Measurements from ENCODE around the gene GNG2. TPM values are rescaled to one million over a fixed set of nuclear protein-coding genes. Genes with fewer than 3 reads are reported as not detected.

The GNG2 gene
- total RNA-seq, 4 donors from 2014 or later, result 0.77 to 62.1 (median 10.3) TPM

- intact Hi-C loops (cut with DNase I; ENCODE audit: low total_unique reads), result no loop called here
- no peak for DNase-seq
- H3K4me3 ChIP-seq, result peak overlapping the region; percentile 25 to 46
- H3K27me3 ChIP-seq, result no peaks in the 10 kb centered on the region
- H3K27ac ChIP-seq, result peak overlapping the region; percentile 56 to 61
- no peaks in the 10 kb centered on the region for H3K36me3 ChIP-seq
- TF ChIP-seq CTCF (IDR thresholded peaks at IDR 0.05), result no peak
- TF ChIP-seq POLR2A (IDR thresholded peaks at IDR 0.05), result no peak
- no peaks in the 10 kb centered on the region for H3K9me3 ChIP-seq
- H3K4me1 ChIP-seq, result no peaks in the 10 kb centered on the region
Observed at GRCh38 chr14:51860825-51861499, 550 bp downstream of the GNG2 start.

GRCh38 chr14:51862176-51862796 lies 1.9 kb downstream of the GNG2 start:
- no peak for TF ChIP-seq POLR2A (IDR thresholded peaks at IDR 0.05)
- no peak for TF ChIP-seq CTCF (IDR thresholded peaks at IDR 0.05)
- DNase-seq, result no peak
- no peaks in the 10 kb centered on the region for H3K9me3 ChIP-seq
- intact Hi-C loops (cut with DNase I; ENCODE audit: low total_unique reads), result no loop called here
- no peak overlapping the region for H3K4me3 ChIP-seq
- no peaks in the 10 kb centered on the region for H3K27me3 ChIP-seq
- H3K36me3 ChIP-seq, result no peaks in the 10 kb centered on the region
- no peaks in the 10 kb centered on the region for H3K4me1 ChIP-seq
- no peak overlapping the region for H3K27ac ChIP-seq

GRCh38 chr14:51862860-51863259 lies 2.4 kb downstream of the GNG2 start:
- Histone ChIP-seq H3K27ac (no peak overlapping the region), H3K4me1 (no peaks in the 10 kb centered on the region), H3K4me3 (no peak overlapping the region), H3K27me3 (no peaks in the 10 kb centered on the region), H3K9me3 (no peaks in the 10 kb centered on the region), H3K36me3 (no peaks in the 10 kb centered on the region)
- intact Hi-C loops (cut with DNase I; ENCODE audit: low total_unique reads), result no loop called here
- DNase-seq, result no peak
- TF ChIP-seq CTCF (IDR thresholded peaks at IDR 0.05) (no peak), POLR2A (IDR thresholded peaks at IDR 0.05) (no peak)

GRCh38 chr14:51865953-51866747 lies 5.7 kb downstream of the GNG2 start:
- Histone ChIP-seq H3K9me3 (no peaks in the 10 kb centered on the region), H3K27me3 (no peaks in the 10 kb centered on the region), H3K36me3 (no peaks in the 10 kb centered on the region), H3K27ac (no peak overlapping the region), H3K4me3 (no peak overlapping the region), H3K4me1 (no peaks in the 10 kb centered on the region)
- intact Hi-C loops (cut with DNase I; ENCODE audit: low total_unique reads), result no loop called here
- no peak for DNase-seq
- no peak for TF ChIP-seq CTCF (IDR thresholded peaks at IDR 0.05)
- TF ChIP-seq POLR2A (IDR thresholded peaks at IDR 0.05), result no peak

GRCh38 chr14:51867741-51868140 lies 7.3 kb downstream of the GNG2 start:
- intact Hi-C loops (cut with DNase I; ENCODE audit: low total_unique reads), result no loop called here
- Histone ChIP-seq H3K27me3 (no peaks in the 10 kb centered on the region), H3K9me3 (no peaks in the 10 kb centered on the region), H3K4me1 (no peaks in the 10 kb centered on the region), H3K4me3 (no peak overlapping the region), H3K27ac (no peak overlapping the region), H3K36me3 (no peaks in the 10 kb centered on the region)
- no peak for TF ChIP-seq CTCF (IDR thresholded peaks at IDR 0.05)
- no peak for TF ChIP-seq POLR2A (IDR thresholded peaks at IDR 0.05)
- no peak for DNase-seq

Data from uterus (tissue), 4 donors.